ENCODE data around the gene SNHG17.
"Not testable (repeated sequence)": the region's sequence is repeated elsewhere in the genome, so short reads cannot be mapped to it uniquely, and the experiment has no call there.

The SNHG17 gene

GRCh38 chr20:38418509-38419204 is 16.5 kb downstream of the SNHG17 start:
- no peak for DNase-seq

GRCh38 chr20:38414769-38415450 is 20.2 kb downstream of the SNHG17 start:
- DNase-seq = no peak

GRCh38 chr20:38412877-38413577 is 22.1 kb downstream of the SNHG17 start:
- DNase-seq = no peak

GRCh38 chr20:38407822-38408221 is 27.3 kb downstream of the SNHG17 start:
- DNase-seq = not testable (repeated sequence)

- DNase-seq = no peak
Observed at GRCh38 chr20:38407321-38407720, 27.8 kb downstream of the SNHG17 start.

GRCh38 chr20:38406476-38406875 is 28.7 kb downstream of the SNHG17 start:
- DNase-seq = no peak

- DNase-seq = no peak
Observed at GRCh38 chr20:38405132-38405531, 30.0 kb downstream of the SNHG17 start.

GRCh38 chr20:38404016-38404415 is 31.1 kb downstream of the SNHG17 start:
- DNase-seq = no peak

GRCh38 chr20:38402816-38403215 is 32.3 kb downstream of the SNHG17 start:
- no peak for DNase-seq

- no peak for DNase-seq
Observed at GRCh38 chr20:38402089-38402488, 33.0 kb downstream of the SNHG17 start.

- not testable (repeated sequence) for DNase-seq
Observed at GRCh38 chr20:38395751-38396395, 39.3 kb downstream of the SNHG17 start.

- no peak for DNase-seq
Observed at GRCh38 chr20:38395165-38395564, 40.0 kb downstream of the SNHG17 start.

- no peak for DNase-seq
Observed at GRCh38 chr20:38393259-38393658, 41.9 kb downstream of the SNHG17 start.

- no peak for DNase-seq
Observed at GRCh38 chr20:38392356-38392755, 42.8 kb downstream of the SNHG17 start.

GRCh38 chr20:38387953-38388352 is 47.2 kb downstream of the SNHG17 start:
- DNase-seq = no peak

- no peak for DNase-seq
Observed at GRCh38 chr20:38386851-38387250, 48.3 kb downstream of the SNHG17 start.

- no peak for DNase-seq
Observed at GRCh38 chr20:38386004-38386403, 49.1 kb downstream of the SNHG17 start.

- DNase-seq = no peak
Observed at GRCh38 chr20:38383147-38383546, 52.0 kb downstream of the SNHG17 start.

- not testable (repeated sequence) for DNase-seq
Observed at GRCh38 chr20:38377838-38378237, 57.3 kb downstream of the SNHG17 start.

GRCh38 chr20:38377039-38377685 is 58.0 kb downstream of the SNHG17 start:
- no peak for DNase-seq

GRCh38 chr20:38373898-38374297 is 61.2 kb downstream of the SNHG17 start:
- no peak for DNase-seq

GRCh38 chr20:38373231-38373867 is 61.8 kb downstream of the SNHG17 start:
- DNase-seq = no peak

Data from central memory CD4-positive, alpha-beta T cell (primary cell).